Activated CD8-positive, alpha-beta memory T cell treated with anti-CD3 and anti-CD28 coated beads, Interleukin-2, amount 50 U/mL, for 4 hours (primary cell): ENCODE results near the gene KDM2B.
"Not testable (repeated sequence)": the region's sequence is repeated elsewhere in the genome, so short reads cannot be mapped to it uniquely, and the experiment has no call there.

Source experiments
- DNase-seq: peaks from one replicate; pipeline ENCODE4 v3.0.0-alpha.2; 2020

KDM2B gene

GRCh38 chr12:121423682-121424623 is 156.9 kb downstream of the KDM2B start:
- DNase-seq, result no peak

GRCh38 chr12:121423253-121423652 is 157.6 kb downstream of the KDM2B start:
- DNase-seq, result no peak

DNA sequence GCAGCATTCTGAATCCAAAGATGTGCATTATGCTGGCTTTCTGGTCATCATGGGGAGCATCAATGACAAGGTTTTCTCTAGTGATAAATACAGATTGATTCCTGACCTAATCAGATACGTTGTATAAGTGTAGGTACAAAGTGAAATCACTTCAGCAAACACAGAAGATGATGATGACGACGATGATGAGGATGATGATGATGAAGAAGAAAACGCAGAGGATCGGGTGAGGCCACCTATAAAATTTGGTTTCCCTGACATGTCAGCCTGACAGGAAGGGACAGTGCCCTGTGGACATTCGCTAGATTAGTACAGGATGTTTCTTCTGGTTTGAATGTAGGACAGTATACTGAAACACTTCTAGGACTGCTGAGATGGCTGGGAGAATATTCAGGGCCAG is 160.7 kb downstream of the KDM2B start:
- no peak for DNase-seq

DNA sequence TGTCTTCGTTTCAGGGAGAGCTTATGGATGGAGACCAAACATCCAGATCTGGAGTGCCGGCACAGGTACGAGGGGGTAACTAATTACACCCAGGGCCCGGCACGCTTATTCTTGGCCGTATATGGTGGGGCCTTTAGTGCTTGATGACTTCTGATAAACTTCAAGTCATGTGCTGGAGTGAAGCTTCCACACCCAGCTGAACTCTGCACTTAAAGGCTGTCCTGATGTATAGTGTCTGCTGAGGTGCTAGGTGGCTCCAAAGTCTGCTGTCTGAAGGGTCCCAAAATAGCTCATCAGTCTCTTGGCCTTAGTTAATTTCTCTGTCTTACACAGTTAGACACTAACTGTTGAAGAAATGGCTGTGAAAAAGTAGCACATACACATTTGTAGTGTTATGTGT is 163.0 kb downstream of the KDM2B start:
- DNase-seq, result no peak

GRCh38 chr12:121413917-121414316 is 166.9 kb downstream of the KDM2B start:
- no peak for DNase-seq

- DNase-seq, result no peak
Observed at GRCh38 chr12:121405211-121405610, 175.6 kb downstream of the KDM2B start.

DNA sequence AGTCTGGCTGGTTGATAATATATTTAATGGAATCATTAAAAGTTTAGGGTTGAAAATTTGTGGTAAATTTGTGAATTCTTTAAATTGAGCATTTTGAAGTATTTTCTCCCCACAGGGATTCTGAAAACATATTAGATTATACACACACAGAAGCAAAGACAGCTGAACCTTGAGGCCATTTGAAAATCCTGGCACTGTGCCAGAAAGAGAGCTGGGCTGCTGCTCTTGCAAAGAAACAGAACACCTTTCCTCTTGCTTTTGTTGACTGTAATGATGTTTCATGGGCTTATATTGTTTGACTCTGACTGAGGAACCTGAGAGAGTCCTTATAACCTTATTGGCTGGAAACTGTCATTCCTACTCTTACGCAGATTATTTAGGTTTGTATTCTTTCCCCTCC is 176.1 kb downstream of the KDM2B start:
- no peak for DNase-seq

- DNase-seq, result no peak
Observed at GRCh38 chr12:121403721-121404120, 177.1 kb downstream of the KDM2B start.

DNA sequence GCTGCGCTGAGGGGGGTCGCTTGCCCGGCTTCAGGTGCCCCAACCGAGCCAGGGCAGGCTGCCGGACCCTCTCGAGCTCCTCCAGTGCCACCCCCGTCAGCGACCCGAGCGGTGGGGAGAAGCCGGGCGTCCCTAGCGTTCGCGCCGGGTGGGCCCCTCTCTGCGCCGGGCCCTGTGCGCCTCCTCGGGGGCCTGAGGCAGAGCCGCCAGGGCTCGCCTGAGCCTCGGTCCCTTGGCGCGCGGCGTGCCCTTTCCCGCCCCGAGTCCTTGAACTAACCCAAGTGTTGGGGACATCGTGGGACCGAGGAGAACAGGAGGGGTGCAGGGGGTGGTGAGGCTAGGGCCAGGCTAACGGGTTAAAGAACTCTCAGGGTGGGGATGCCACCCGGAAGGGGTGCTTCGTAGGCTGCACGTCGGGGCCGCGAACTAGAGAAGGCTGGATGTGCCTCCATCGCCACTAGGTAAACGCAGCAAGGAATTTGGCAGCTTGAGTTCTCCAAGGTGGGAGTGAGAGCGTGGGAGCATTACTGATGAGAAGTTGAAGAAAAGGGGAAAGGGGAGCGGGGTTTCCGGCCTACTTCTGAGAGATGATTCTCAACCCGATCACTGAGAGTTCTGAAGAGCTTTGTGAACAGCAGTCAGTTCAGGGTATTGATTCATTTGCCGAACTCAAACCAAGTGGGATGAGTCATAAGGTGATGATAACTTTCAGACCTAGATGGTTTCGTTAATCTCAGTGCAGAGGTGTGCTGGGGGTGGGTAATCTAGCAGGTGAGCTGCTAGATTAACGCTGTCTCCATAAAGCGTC is 180.3 kb downstream of the KDM2B start:
- DNase-seq, result peak; percentile 48

DNA sequence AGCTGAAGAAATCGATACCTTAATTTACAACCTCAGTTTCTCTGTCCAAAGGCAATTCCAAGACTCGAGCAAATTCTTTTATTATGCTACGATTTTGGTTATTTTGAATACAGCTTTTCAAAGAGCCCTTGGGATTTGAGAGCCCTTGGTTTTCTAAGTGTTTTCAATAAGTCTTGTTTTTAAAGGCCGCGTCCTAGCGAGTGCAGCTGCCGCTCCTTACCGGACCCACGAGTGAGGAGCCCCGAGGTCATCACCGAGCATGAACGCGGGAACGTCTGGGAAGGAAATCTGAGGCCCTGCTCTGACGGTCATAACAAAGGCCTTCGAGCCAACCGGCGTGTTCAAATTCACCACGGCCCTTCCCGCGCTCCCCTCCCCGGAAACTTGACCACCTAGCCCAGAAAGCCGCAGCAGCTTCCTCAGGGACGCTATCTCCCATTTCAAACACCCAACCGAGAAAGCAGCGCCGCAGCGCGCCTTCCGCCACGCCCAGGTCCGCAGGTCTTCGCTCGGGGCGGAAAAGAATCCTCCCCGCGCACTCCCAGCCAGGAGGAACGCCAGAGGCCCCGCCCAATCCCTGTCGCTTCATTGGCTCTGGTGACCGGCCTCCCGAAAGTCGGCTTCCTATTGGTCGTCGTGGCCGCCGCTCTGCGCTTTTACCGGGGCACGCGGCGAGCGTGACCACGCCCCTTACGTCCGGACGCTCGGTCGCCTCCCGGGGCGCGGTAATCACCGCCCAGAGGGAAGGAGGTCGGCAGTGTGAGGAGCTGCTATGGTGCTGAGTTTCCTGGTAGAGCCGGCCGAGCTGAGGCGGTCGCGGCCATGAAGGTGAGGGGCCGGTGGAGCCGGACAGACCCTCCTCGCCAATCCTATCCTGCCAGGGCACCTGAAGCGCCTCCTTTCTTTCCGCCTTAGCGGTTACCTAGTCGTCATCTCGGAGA is 181.2 kb downstream of the KDM2B start, which contains the start of gene RNF34:
Gene RNF34, plus strand, starts transcription at position 728 of the 941 bp plus-strand sequence. Its CDS starts 95 bp downstream, at position 823.
- peak; percentile 97 for DNase-seq

DNA sequence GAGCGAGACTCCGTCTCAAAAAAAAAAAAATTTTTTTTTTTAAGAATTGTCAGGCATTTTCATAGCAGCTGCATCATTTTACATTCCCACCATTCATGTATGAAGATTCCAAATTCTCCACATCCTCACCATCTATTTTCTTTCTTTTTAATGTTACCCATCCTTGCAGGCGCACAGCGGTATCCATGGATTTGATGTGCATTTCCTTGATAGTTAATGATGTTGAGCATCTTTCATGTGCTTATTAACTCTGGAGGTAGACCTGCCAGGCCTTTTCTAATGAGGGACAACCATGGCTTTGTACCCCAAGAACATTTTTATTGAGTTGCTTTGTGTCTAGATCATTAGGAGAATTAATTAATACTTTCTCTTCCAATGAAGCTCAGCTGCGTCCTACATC is 182.5 kb downstream of the KDM2B start:
- DNase-seq, result no peak

DNA sequence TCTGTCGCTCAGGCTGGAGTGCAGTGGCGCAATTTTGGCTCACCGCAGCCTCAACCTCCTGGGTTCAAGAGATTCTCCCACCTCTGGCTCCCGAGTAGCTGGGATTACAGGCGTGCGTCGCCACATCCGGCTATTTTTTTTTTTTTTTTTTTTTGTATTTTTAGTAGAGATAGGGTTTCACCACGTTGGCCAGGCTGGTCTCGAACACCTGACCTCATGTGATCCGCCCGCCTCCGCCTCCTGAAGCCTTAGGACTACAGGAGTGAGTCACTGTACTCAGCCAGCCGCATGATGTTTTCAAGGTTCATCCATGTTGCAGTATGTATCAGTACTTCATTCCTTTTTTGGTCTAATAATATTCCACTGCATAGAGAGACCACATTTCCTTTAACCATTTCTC is 183.3 kb downstream of the KDM2B start:
- DNase-seq, result no peak

- DNase-seq, result no peak
Observed at GRCh38 chr12:121392325-121392716, 188.5 kb downstream of the KDM2B start.

- no peak for DNase-seq
Observed at GRCh38 chr12:121391619-121392324, 189.1 kb downstream of the KDM2B start.

DNA sequence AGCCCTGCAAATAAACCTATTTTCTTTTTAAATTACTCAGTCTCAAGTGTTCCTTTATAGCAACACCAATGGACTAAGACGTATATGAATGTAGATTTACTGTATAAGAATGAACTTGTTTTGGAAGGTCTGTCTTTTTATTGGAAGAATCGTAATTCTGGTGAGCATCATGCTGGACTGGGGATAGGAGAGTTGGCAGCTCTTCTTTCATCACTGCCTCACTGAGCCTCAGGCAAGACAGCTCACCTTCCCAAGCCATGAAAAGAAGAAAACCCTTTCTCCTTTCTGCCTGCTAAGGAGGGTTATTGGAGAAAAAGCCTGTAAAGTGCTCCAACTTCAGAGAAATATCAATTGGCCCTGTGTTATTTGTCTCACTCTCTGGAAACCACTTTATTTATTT is 190.0 kb downstream of the KDM2B start:
- DNase-seq, result no peak

DNA sequence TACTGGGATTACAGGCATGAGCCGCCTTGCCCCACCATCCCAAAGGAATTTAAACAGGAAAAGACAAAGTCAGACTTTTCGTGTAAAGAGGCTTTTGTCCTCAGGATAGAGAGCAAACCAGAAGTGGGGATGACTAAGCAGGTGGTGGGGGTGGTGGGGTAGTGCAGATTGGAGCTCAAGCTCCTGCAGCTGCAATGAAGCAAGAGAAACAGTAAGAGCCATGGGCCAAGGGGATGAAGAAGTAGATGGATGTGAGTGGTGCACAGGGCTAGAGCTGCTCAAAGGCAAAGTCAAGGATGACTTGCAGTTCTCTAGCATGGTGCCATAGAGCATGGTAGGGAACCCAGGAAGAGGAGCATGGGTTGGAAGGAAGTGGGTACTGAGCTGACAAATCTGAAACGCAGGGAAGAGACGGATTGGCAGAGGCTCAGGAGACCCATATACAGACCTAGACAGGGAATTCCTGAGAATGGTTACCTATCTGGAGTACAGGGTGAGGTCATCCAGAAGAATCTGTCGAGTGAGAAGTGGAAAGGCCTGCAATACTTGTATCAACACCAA is 192.3 kb downstream of the KDM2B start:
- no peak for DNase-seq

DNA sequence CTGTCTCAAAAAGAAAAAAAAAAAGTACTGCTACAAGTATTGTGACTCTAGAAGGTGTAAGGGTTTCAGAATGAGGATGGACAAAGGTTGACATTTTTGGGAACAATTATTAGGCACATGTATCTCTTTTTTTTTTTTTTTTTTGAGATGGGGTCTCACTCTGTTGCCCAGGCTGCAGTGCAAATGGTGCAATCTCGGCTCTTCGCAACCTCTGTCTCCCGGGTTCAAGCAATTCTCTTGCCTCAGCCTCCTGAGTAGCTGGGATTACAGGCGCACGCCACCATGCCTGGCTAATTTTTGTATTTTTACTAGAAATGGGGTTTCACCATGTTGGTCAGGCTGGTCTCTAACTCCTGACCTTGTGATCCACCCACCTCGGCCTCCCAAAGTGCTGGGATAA is 195.9 kb downstream of the KDM2B start:
- not testable (repeated sequence) for DNase-seq

GRCh38 chr12:121383601-121384021 is 197.2 kb downstream of the KDM2B start:
- DNase-seq, result no peak

DNA sequence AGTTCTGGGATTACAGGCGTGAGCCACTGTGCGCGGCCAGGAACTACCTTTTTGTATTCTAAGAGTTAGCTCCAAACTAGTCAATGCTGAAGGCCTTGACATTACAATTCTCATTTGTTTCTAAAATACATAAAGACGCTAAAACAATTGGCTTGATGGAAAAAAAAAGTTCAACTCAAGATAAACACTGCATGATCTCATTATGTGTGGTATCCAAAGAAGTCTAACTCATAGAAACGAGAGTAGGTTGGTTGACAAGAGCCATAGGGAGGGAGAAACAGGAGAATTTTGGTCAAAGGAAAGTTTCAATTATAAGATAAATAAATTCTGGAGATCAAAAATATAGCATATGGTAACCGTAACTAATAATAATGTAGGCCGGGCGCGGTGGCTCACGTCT is 200.9 kb downstream of the KDM2B start:
- DNase-seq, result no peak
